SK-N-SH (cell line): ENCODE results near the gene MARCHF3. TPM values are rescaled to one million over a fixed set of nuclear protein-coding genes. Genes with fewer than 3 reads are reported as not detected.

Experiments used
- CTCF ChIA-PET: fragments of 300-600, 350-600 bp; formaldehyde crosslinking; extraction: SDS; loops from one replicate; lab custom pipeline; 2021; lab: Yijun Ruan, JAX
- POLR2A ChIA-PET: fragments of 350-600 bp; sonication (Branson Sonifier 250); formaldehyde crosslinking; extraction: SDS; loops from one replicate; lab custom pipeline; 2020; ENCODE audit warnings: antibody characterized with exemption, inconsistent platforms; lab: Yijun Ruan, JAX
- DNase-seq: peaks from one replicate; pipeline ENCODE4 v3.0.0; 2012
- H2AFZ ChIP-seq: fragments of 200-600 bp; sonication (generic); 2 replicates; pipeline ENCODE4 v1.8.1; 2016; ENCODE audit warnings: antibody characterized with exemption, mild to moderate bottlenecking, low read depth
- H3F3A ChIP-seq: fragments of 200-600 bp; sonication (generic); replicated peaks from 2 replicates; pipeline ENCODE3; 2016; ENCODE audit warnings: antibody characterized with exemption, mild to moderate bottlenecking; ENCODE audit not compliant: insufficient read depth
- H3K27ac ChIP-seq, 2 experiments: fragments of 200-500 bp in 1 of 2; fragments of 200-600 bp in 1 of 2; sonication (Bioruptor generic) in 1 of 2; sonication (generic), shearing (Covaris generic) in 1 of 2; 2 replicates each; pipeline versions ENCODE4 v1.5.1 to v1.6.1; 2014 to 2016; ENCODE audit warnings: low read depth in 2 of 2, inconsistent platforms in 1 of 2, low read length in 1 of 2, mild to moderate bottlenecking in 1 of 2, mixed read lengths in 1 of 2
- H3K27me3 ChIP-seq: fragments of 200-600 bp; sonication (generic), shearing (Covaris generic); 2 replicates; pipeline ENCODE4 v1.6.1; 2016; ENCODE audit warnings: mixed run types; ENCODE audit not compliant: insufficient read depth
- H3K36me3 ChIP-seq, 2 experiments: fragments of 200-500 bp in 1 of 2; fragments of 200-600 bp in 1 of 2; sonication (Bioruptor generic) in 1 of 2; sonication (generic) in 1 of 2; replicated peaks in 1 of 2; 2 replicates each; pipeline versions ENCODE3 to v1.5.1; 2014 to 2016; ENCODE audit warnings: low read length in 1 of 2, mild to moderate bottlenecking in 1 of 2; ENCODE audit not compliant: insufficient read depth in 2 of 2, control insufficient read depth in 1 of 2
- H3K4me1 ChIP-seq, 2 experiments: fragments of 200-500 bp in 1 of 2; fragments of 200-600 bp in 1 of 2; sonication (Bioruptor generic) in 1 of 2; sonication (generic), shearing (Covaris generic) in 1 of 2; 2 replicates each; pipeline versions ENCODE4 v1.5.1 to v1.6.1; 2014 to 2016; ENCODE audit warnings: low read depth in 1 of 2, low read length in 1 of 2, mixed run types in 1 of 2; ENCODE audit not compliant: insufficient read depth in 2 of 2, control insufficient read depth in 1 of 2
- H3K4me2 ChIP-seq: fragments of 200-600 bp; sonication (generic), shearing (Covaris generic); 2 replicates; pipeline ENCODE4 v1.6.1; 2017; ENCODE audit warnings: mixed run types
- H3K4me3 ChIP-seq, 2 experiments: fragments of 200-500 bp in 1 of 2; fragments of 200-600 bp in 1 of 2; sonication (Bioruptor generic) in 1 of 2; sonication (generic), shearing (Covaris generic) in 1 of 2; 2 replicates each; pipeline versions ENCODE4 v1.5.1 to v1.8.1; 2014 to 2016; ENCODE audit warnings: low read depth in 2 of 2, inconsistent platforms in 1 of 2, low read length in 1 of 2, mild to moderate bottlenecking in 1 of 2, mixed read lengths in 1 of 2, moderate library complexity in 1 of 2
- H3K79me2 ChIP-seq: fragments of 200-600 bp; sonication (generic); 2 replicates; pipeline ENCODE4 v1.8.1; 2017; ENCODE audit warnings: mild to moderate bottlenecking; ENCODE audit not compliant: insufficient read depth
- H3K9ac ChIP-seq: fragments of 200-600 bp; sonication (generic); 2 replicates; pipeline ENCODE4 v1.6.1; 2017; ENCODE audit warnings: mixed run types
- H3K9me2 ChIP-seq: fragments of 200-600 bp; sonication (generic); 2 replicates; pipeline ENCODE4 v1.6.1; 2017; ENCODE audit warnings: mixed run types
- H3K9me3 ChIP-seq: fragments of 200-600 bp; sonication (generic); 2 replicates; pipeline ENCODE4 v1.6.1; 2017; ENCODE audit warnings: mixed run types, mild to moderate bottlenecking, moderate library complexity
- H4K20me1 ChIP-seq: fragments of 200-600 bp; sonication (generic); 2 replicates; pipeline ENCODE4 v1.6.1; 2017; ENCODE audit warnings: mild to moderate bottlenecking, mixed run types; ENCODE audit not compliant: insufficient read depth
- CTCF ChIP-seq: fragments of 200-600 bp; sonication (generic); IDR thresholded peaks from 2 replicates; pipeline ENCODE4 v1.6.1; 2017; ENCODE audit warnings: antibody characterized with exemption, mild to moderate bottlenecking, moderate library complexity
- EP300 ChIP-seq, 2 experiments: IDR thresholded peaks; 2 replicates each; pipeline versions ENCODE4 v1.4.0 to v1.6.1; 2012; ENCODE audit warnings: borderline replicate concordance in 1 of 2, low read depth in 1 of 2, low read length in 1 of 2
- EZH2phosphoT487 ChIP-seq: fragments of 200-600 bp; sonication (generic); IDR thresholded peaks from 2 replicates; pipeline ENCODE4 v1.6.1; 2017; ENCODE audit warnings: low read depth, mixed run types, mild to moderate bottlenecking, antibody characterized with exemption, moderate library complexity, borderline replicate concordance
- FOXJ3 ChIP-seq: sonication (generic); formaldehyde crosslinking; IDR thresholded peaks from 2 replicates; pipeline ENCODE4 v1.5.1; 2020; ENCODE audit warnings: mild to moderate bottlenecking, missing genetic modification reagents
- GATA2 ChIP-seq: sonication (generic); formaldehyde crosslinking; IDR thresholded peaks from 2 replicates; pipeline ENCODE4 v1.5.0; 2020; ENCODE audit warnings: mild to moderate bottlenecking, missing genetic modification reagents
- MEF2A ChIP-seq: IDR thresholded peaks from 2 replicates; pipeline ENCODE4 v1.4.0; 2012; ENCODE audit warnings: low read depth, borderline replicate concordance
- MXI1 ChIP-seq: IDR thresholded peaks from 2 replicates; pipeline ENCODE4 v1.6.1; 2012; ENCODE audit warnings: mild to moderate bottlenecking, low read depth, low read length, improper control_type of control experiment
- NRF1 ChIP-seq: IDR thresholded peaks from 2 replicates; pipeline ENCODE4 v1.6.1; 2012; ENCODE audit warnings: low read depth, mild to moderate bottlenecking, low read length
- POLR2AphosphoS5 ChIP-seq: IDR thresholded peaks from 2 replicates; pipeline ENCODE4 v1.6.1; 2012; ENCODE audit warnings: low read depth, low read length
- RXRA ChIP-seq: IDR thresholded peaks from 2 replicates; pipeline ENCODE4 v1.4.0; 2012; ENCODE audit warnings: low read depth, mild to moderate bottlenecking, borderline replicate concordance
- SIN3A ChIP-seq: IDR thresholded peaks from 2 replicates; pipeline ENCODE4 v1.6.1; 2012; ENCODE audit warnings: low read depth, mild to moderate bottlenecking, low read length, moderate library complexity, borderline replicate concordance
- WGBS: methylation state at CpG from one replicate; pipeline ENCODE4 v1.1.6; 2017; ENCODE audit warnings: low lambda C conversion rate; 5-methylcytosine and 5-hydroxymethylcytosine counted together
- polyA plus RNA-seq, 3 experiments: library from polyadenylated mRNA; depleted of rRNA; stranded (reverse); fragments of >200 nt; gene quantifications; 2 replicates each; pipeline ENCODE4 v1.2.3, GENCODE V29; 2012

The MARCHF3 gene
- polyA plus RNA-seq, 1 of the 3 experiments (the other 2 are of a cell fraction) = 21.5 TPM

GRCh38 chr5:126868338-126869004 lies 161.9 kb downstream of the MARCHF3 start:
- Histone ChIP-seq H3K79me2 (no peaks in the 10 kb centered on the region), H3K9me2 (no peaks in the 10 kb centered on the region), H3K27ac (no peak overlapping the region; a peak in 1 of 4 replicates), H2AFZ (no peak overlapping the region), H3K4me3 (peak overlapping the region in 1 of 2 experiments; percentile 32; a peak in 1 of 4 replicates), H3K27me3 (no peaks in the 10 kb centered on the region), H3K4me2 (no peak overlapping the region), H3K9ac (no peak overlapping the region), H3K9me3 (no peaks in the 10 kb centered on the region), H3K36me3 (peaks cover 0 to 8% of the 10 kb centered on the region in 2 experiments), H4K20me1 (no peaks in the 10 kb centered on the region), H3K4me1 (peaks cover 4 to 12% of the 10 kb centered on the region in 2 experiments; a peak in 1 of 4 replicates), H3F3A (peaks cover 10% of the 10 kb centered on the region)
- WGBS = 88% methylated on average over 11 of the region's 11 CpGs
- DNase-seq = no peak
- ChIA-PET CTCF (interaction anchor here (1.1 to 1.2 kb wide), 2 partner anchors 13 to 161 kb away, joined by 3 read pairs; no protein-coding TSS in a partner anchor), POLR2A (no interaction called here)
- TF ChIP-seq POLR2AphosphoS5 = no peak
- TF ChIP-seq MXI1 = 0 out of 2 replicates have a peak, but pooled peaks have one; percentile 2

DNA sequence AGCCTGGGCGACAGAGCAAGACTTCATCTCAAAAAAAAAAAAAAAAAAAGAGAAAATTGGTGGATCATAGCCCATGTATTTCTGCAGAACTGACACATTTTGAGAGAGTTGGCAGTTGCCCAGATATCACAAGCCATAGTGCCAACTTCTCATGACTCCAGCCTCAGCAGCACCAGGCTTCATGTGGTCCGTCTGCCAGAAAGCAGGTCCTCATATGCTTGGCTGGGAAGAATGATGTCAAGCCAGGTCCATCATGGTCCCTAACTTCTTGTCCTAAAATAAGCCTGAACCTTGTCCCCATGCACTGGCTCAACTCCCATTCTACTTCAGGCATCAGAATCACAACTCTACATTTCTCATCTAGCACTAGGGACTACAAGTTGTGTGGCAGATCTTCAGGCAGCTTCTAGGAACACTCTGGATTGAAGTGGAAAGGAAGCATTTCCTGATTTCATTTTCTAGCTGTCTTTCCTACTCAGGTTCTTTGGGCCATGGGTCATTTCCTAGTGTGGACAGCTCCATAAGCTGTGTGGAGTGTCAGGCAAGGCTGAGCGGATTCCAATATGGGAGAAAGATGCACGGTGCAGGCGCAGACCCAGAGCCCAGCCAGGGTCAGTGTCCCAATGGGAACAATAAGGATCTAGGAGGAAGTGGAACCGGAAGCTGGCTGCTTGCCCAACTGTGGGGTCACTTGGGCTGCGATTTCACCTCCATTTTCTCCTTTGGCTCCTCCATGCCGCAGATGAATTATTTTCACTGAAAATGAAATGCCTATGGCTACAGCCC lies 163.3 kb downstream of the MARCHF3 start:
- WGBS = 90% methylated on average over 5 of the region's 8 CpGs
- Histone ChIP-seq H4K20me1 (no peaks in the 10 kb centered on the region), H3K4me2 (no peak overlapping the region), H2AFZ (no peak overlapping the region), H3K4me3 (no peak overlapping the region), H3K27me3 (no peaks in the 10 kb centered on the region), H3K9me3 (no peaks in the 10 kb centered on the region), H3K9ac (no peak overlapping the region), H3K36me3 (peaks cover 0 to 5% of the 10 kb centered on the region in 2 experiments), H3F3A (peaks cover 10% of the 10 kb centered on the region), H3K79me2 (no peaks in the 10 kb centered on the region), H3K4me1 (peaks cover 4 to 7% of the 10 kb centered on the region in 2 experiments; a peak in 1 of 4 replicates), H3K27ac (no peak overlapping the region), H3K9me2 (no peaks in the 10 kb centered on the region)
- ChIA-PET CTCF (no interaction called here), POLR2A (no interaction called here)
- no peak for DNase-seq
- TF ChIP-seq EP300 (IDR thresholded peaks at IDR 0.05; ENCODE audit: borderline replicate concordance in 1 of 2, low read depth in 1 of 2, low read length in 1 of 2) (no peak), NRF1 (no peak), SIN3A (no peak), GATA2 (CRISPR knock-in tag) (no peak), MEF2A (no peak), RXRA (no peak), EZH2phosphoT487 (no peak), CTCF (no peak), FOXJ3 (CRISPR knock-in tag) (no peak)
